B cell (primary cell): ENCODE data around the gene KCNMB2.

ENCODE experiments used
- EZH2 ChIP-seq: IDR thresholded peaks from 2 replicates; pipeline ENCODE4 v1.6.1; 2012; ENCODE audit warnings: borderline replicate concordance, low read depth, mild to moderate bottlenecking, moderate library complexity, low read length; ENCODE audit not compliant: insufficient read depth, poor library complexity, severe bottlenecking
- TF ChIP-seq, protein P1 (sequence below): fragments of 200-600 bp; IDR thresholded peaks from one replicate; pipeline ENCODE4 v1.8.0; 2022; ENCODE audit warnings: antibody characterized with exemption, mild to moderate bottlenecking

DNA sequence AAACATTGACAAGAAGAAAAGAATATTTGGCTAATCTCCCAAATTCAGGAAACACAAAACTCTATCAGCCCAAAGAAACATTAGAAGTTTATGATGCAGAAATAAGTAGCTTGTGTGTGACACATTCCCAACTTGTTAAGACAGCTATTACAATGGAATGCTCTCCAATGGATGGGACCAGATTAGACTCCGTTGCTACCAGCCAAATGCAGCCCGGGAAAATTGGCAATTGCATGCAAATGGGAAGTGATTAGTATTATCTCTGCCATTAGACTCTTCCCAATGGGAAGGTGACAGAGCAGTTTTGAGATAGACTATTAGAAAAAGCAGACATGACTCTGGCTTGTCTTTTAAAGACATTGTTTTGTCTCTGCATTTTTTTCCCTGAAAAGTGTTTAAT is 37.4 kb upstream of the KCNMB2 start:
- no peak for TF ChIP-seq EZH2
- TF ChIP-seq, protein P1, sequence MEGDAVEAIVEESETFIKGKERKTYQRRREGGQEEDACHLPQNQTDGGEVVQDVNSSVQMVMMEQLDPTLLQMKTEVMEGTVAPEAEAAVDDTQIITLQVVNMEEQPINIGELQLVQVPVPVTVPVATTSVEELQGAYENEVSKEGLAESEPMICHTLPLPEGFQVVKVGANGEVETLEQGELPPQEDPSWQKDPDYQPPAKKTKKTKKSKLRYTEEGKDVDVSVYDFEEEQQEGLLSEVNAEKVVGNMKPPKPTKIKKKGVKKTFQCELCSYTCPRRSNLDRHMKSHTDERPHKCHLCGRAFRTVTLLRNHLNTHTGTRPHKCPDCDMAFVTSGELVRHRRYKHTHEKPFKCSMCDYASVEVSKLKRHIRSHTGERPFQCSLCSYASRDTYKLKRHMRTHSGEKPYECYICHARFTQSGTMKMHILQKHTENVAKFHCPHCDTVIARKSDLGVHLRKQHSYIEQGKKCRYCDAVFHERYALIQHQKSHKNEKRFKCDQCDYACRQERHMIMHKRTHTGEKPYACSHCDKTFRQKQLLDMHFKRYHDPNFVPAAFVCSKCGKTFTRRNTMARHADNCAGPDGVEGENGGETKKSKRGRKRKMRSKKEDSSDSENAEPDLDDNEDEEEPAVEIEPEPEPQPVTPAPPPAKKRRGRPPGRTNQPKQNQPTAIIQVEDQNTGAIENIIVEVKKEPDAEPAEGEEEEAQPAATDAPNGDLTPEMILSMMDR = no peak
